Activated T-helper 2 cell treated with anti-CD3 and anti-CD28 coated beads, Interferon-gamma antibody, Interleukin-2, Interleukin-4, amounts not matched to agents 10 μg/mL and 5 μg/mL and 100 μg/mL, durations not matched to agents 14 hours and 24 hours and 36 hours (primary cell): ENCODE measurements around the gene CPT2. TPM values are rescaled to one million over a fixed set of nuclear protein-coding genes. Genes with fewer than 3 reads are reported as not detected.
"Not testable (repeated sequence)": the region's sequence is repeated elsewhere in the genome, so short reads cannot be mapped to it uniquely, and the experiment has no call there.

Experiments used
- DNase-seq: peaks from one replicate; pipeline ENCODE4 v3.0.0; 2021; ENCODE audit warnings: low spot score
- H3K27ac Mint-ChIP-seq: one replicate; pipeline ENCODE4 v1.8.0; 2021; ENCODE audit warnings: mixed read lengths
- H3K27me3 Mint-ChIP-seq: one replicate; pipeline ENCODE4 v1.8.0; 2021; ENCODE audit warnings: low read depth, mixed read lengths
- H3K36me3 Mint-ChIP-seq: one replicate; pipeline ENCODE4 v1.8.0; 2021; ENCODE audit warnings: low read depth, mixed read lengths
- H3K4me1 Mint-ChIP-seq: one replicate; pipeline ENCODE4 v1.8.0; 2021; ENCODE audit warnings: low read depth, mixed read lengths
- H3K4me3 Mint-ChIP-seq: one replicate; pipeline ENCODE4 v1.8.0; 2021; ENCODE audit warnings: low read depth, mild to moderate bottlenecking, moderate library complexity, mixed read lengths
- H3K9me3 Mint-ChIP-seq: one replicate; pipeline ENCODE4 v1.8.0; 2021; ENCODE audit warnings: mixed read lengths
- intact Hi-C: fragments of 100-400 bp; cut with micrococcal nuclease; formaldehyde crosslinking; loops from one replicate; pipeline ENCODE4 v1.15.1; 2023
- total RNA-seq: library from RNA; stranded (reverse); gene quantifications from 2 replicates; pipeline ENCODE4 v1.2.3, GENCODE V29; 2022

CPT2 gene
- total RNA-seq, 1 donor from 2014 or later = 25.3 TPM

- Mint-ChIP-seq H3K27me3 (peaks cover 10% of the 10 kb centered on the region), H3K9me3 (no peaks in the 10 kb centered on the region), H3K36me3 (no peaks in the 10 kb centered on the region), H3K4me3 (no peak overlapping the region), H3K27ac (no peak overlapping the region), H3K4me1 (no peaks in the 10 kb centered on the region)
- intact Hi-C loops = no loop called here
- DNase-seq = no peak
Measured at GRCh38 chr1:53187401-53187800, 9.2 kb upstream of the CPT2 start.

DNA sequence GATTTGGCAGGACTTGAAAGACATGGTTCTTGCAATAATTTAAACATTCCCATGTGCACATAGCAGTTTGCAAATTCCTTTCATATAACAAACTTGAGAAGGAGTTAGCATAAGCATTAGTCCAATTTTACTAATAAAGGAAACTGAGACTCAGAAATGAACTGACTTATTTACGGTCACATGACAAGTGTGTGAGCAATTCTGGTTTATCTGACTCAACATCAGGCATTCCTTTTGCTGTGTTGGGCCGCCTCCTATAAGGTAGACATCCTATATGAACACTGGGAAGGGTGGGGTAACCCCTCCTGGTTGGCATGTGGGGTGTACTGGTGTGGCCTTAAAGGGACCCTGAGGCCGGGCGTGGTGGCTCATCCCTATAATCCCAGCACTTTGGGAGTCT is 8.5 kb upstream of the CPT2 start:
- Mint-ChIP-seq H3K4me1 (no peaks in the 10 kb centered on the region), H3K36me3 (no peaks in the 10 kb centered on the region), H3K27ac (no peak overlapping the region), H3K27me3 (peaks cover 10% of the 10 kb centered on the region), H3K4me3 (no peak overlapping the region), H3K9me3 (no peaks in the 10 kb centered on the region)
- no peak for DNase-seq
- intact Hi-C loops = no loop called here

DNA sequence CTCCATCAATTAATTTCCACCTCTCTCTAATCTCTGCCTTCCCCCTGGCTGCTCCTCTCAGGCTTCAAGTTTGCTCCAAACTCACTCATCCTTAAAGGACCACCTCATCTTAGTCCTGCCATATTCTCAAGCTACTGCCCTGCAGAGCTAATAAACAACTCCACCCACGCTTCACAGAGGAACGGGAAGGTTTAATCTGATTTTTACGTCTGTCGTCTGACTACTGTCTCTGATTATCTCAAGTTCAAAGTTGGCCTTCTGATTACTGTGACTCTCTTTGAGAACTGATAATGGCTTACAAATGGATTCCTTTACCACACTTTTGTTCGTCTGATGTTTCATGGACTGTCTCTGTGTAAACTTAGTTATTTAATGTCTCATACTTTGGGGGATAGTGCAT is 7.6 kb upstream of the CPT2 start:
- DNase-seq = no peak
- Mint-ChIP-seq H3K9me3 (no peaks in the 10 kb centered on the region), H3K27ac (no peak overlapping the region), H3K4me1 (no peaks in the 10 kb centered on the region), H3K36me3 (no peaks in the 10 kb centered on the region), H3K4me3 (no peak overlapping the region), H3K27me3 (peaks cover 10% of the 10 kb centered on the region)
- intact Hi-C loops = no loop called here

- H3K4me1 Mint-ChIP-seq = no peaks in the 10 kb centered on the region
- no peak for DNase-seq
- no peaks in the 10 kb centered on the region for H3K36me3 Mint-ChIP-seq
- H3K27ac Mint-ChIP-seq = no peak overlapping the region
- intact Hi-C loops = loop anchor here (10.0 kb wide), 3 partner anchors 65 to 865 kb away; partner anchors contain the start of genes TCEANC2 and TMEM59
- H3K4me3 Mint-ChIP-seq = no peak overlapping the region
- H3K27me3 Mint-ChIP-seq = peaks cover 10% of the 10 kb centered on the region
- H3K9me3 Mint-ChIP-seq = no peaks in the 10 kb centered on the region
Measured at GRCh38 chr1:53190210-53190611, 6.4 kb upstream of the CPT2 start.

DNA sequence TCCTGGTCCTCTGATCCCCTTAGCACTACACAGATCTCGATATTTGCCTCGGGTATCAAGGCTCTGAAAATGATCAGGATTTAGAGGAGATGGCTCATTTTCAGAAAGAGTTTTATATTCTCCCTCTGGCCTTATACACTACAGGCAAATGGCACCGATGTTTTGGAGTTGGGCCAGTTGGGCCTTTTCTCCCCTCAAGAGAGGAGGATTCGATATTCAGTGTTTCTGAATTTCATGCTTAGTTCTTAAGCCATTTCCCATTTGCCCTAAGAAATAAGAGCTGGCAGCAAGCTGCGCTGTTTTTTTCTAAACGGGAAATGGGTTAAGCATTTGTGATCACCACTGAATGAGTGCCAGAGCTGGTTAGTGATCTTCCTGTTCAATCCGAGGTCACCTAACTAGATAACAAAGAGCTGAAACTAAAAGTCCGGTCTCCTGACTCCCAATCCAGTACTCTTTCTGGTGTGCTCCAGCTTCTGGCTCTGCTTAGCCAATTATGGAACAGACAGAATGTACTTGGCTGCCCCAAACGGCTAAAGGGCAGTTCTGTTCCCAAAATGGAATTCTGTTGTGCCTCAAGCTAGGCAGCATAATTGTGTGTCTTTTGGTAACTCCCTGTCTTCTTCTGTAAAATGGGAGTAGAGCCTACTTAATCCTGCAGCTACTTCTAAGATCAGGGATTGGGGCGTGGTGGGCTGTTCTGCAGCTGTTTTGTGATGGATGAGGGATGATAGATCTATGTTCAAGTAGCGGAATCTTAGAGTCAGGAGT is 1.2 kb upstream of the CPT2 start:
- no peaks in the 10 kb centered on the region for H3K27me3 Mint-ChIP-seq
- no peaks in the 10 kb centered on the region for H3K9me3 Mint-ChIP-seq
- H3K4me3 Mint-ChIP-seq = no peak overlapping the region
- intact Hi-C loops = loop anchor here (10.0 kb wide), 3 partner anchors 59 to 859 kb away; partner anchors contain the start of genes TCEANC2 and TMEM59
- peaks cover 22% of the 10 kb centered on the region for H3K4me1 Mint-ChIP-seq
- no peak overlapping the region for H3K27ac Mint-ChIP-seq
- H3K36me3 Mint-ChIP-seq = peaks cover 14% of the 10 kb centered on the region
- no peak for DNase-seq

GRCh38 chr1:53196017-53196484 is 573 bp upstream of the CPT2 start:
- peak overlapping the region; percentile 71 for H3K4me3 Mint-ChIP-seq
- H3K4me1 Mint-ChIP-seq = peaks cover 22% of the 10 kb centered on the region
- H3K27me3 Mint-ChIP-seq = no peaks in the 10 kb centered on the region
- H3K27ac Mint-ChIP-seq = peak overlapping the region; percentile 74
- no peak for DNase-seq
- intact Hi-C loops = loop anchor here (10.0 kb wide), 3 partner anchors 59 to 859 kb away; partner anchors contain the start of genes TCEANC2 and TMEM59
- peaks cover 19% of the 10 kb centered on the region for H3K36me3 Mint-ChIP-seq
- no peaks in the 10 kb centered on the region for H3K9me3 Mint-ChIP-seq

DNA sequence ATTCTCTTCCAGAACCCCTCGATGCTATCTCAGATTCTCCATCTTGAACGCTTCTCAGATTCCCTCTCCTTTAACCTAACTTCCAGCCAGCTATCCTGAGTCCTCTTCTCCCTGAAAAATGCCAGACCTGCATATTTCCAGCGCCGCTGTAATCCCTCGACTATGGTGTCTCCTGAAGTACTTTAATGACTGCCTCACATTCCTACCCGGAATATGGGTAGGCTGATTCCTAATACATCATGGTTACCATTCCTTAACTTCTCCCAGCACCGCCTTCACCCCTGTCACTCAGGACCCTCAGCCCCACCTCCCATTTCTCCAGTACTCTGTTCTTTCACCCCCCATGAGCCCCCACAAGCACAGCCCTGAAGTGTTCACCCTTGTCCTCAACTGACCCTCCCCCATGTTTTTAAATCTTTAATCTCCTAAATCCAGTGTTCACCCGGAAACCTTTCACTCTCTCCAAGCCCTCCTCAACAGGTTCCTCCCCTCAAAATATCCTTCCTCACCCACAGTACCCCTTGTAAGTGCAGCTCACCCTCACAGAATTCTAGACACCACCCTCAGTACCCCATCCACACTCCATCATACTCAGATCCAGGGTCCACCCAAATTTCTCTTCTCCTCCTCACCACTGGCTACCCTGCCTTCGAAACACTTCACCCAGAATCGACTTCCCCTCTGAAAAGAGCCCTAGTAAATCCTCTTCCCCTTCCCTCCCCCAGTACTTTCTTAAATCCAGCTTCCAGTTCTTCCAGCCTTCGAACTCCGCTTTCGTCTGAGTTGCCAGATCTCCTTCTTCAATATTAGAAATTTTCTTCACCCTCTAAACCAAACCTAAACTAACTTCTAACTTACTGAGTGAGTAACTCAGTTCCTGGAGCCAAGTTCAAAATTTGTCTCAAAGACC is 922 bp downstream of the CPT2 start:
- Mint-ChIP-seq H3K36me3 (peaks cover 31% of the 10 kb centered on the region), H3K27me3 (no peaks in the 10 kb centered on the region), H3K4me3 (peak overlapping the region; percentile 89), H3K4me1 (peaks cover 22% of the 10 kb centered on the region), H3K27ac (peak overlapping the region; percentile 90), H3K9me3 (no peaks in the 10 kb centered on the region)
- no peak for DNase-seq
- intact Hi-C loops = loop anchor here (10.0 kb wide), 3 partner anchors 57 to 857 kb away; partner anchors contain the start of genes TCEANC2 and TMEM59

GRCh38 chr1:53198241-53198651 is 1.6 kb downstream of the CPT2 start:
- Mint-ChIP-seq H3K9me3 (no peaks in the 10 kb centered on the region), H3K4me3 (peak overlapping the region; percentile 89), H3K4me1 (peaks cover 22% of the 10 kb centered on the region), H3K27me3 (no peaks in the 10 kb centered on the region), H3K27ac (peak overlapping the region; percentile 90), H3K36me3 (peaks cover 38% of the 10 kb centered on the region)
- DNase-seq = no peak
- intact Hi-C loops = loop anchor here (10.0 kb wide), 3 partner anchors 57 to 857 kb away; partner anchors contain the start of genes TCEANC2 and TMEM59

DNA sequence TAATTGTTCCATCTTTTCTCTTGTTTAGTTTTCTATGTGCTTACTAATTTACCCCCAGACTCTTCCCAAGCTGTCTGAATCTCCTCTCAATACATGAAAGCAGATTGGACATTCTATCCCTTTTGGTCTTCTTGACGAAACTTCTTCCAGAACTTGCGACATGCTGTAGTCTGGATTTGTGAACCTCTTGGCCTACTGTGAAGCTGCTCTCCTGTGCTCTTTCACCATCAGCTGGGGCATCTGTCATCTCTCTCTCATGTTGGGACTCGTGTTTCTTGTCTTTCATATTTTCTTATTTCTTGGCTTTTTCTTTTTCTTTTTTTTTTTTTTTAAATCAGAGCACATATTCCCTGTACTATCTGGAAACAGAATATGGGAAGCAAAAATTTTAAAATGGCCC is 6.8 kb downstream of the CPT2 start:
- Mint-ChIP-seq H3K4me1 (no peaks in the 10 kb centered on the region), H3K27me3 (no peaks in the 10 kb centered on the region), H3K36me3 (peaks cover 74% of the 10 kb centered on the region), H3K9me3 (peaks cover 33% of the 10 kb centered on the region), H3K27ac (no peak overlapping the region), H3K4me3 (no peak overlapping the region)
- no peak for DNase-seq
- intact Hi-C loops = no loop called here

GRCh38 chr1:53205496-53205895 is 8.9 kb downstream of the CPT2 start:
- H3K27me3 Mint-ChIP-seq, H3K4me3 Mint-ChIP-seq, H3K4me1 Mint-ChIP-seq, DNase-seq, H3K27ac Mint-ChIP-seq, intact Hi-C loops: not testable (repeated sequence)
- Mint-ChIP-seq H3K9me3 (peaks cover 33% of the 10 kb centered on the region), H3K36me3 (peaks cover 92% of the 10 kb centered on the region)

DNA sequence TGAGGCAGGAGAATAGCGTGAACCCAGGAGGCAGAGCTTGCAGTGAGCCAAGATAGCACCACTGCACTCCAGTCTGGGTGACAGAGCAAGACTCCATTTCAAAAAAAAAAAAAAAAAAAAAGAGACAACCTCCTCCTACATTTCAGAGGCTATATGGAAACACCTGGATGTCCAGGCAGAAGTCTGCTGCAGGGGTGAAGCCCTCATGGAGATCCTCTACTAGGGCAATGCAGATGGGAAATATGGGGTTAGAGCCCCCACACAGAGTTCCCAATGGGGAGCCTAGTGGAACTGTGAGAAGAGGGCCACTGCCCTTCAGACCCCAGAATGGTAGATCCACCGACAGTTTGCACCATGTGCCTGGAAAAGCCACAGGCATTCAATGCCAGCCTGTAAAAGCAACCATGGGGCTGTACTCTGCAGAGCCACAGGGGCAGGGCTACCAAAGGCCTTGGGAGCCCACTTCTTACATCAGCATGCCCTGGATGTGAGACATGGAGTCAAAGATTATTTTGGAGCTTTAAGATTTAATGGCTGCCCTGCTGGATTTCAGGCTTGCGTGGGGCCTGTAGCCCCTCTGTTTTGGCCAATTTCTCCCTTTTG is 9.6 kb downstream of the CPT2 start:
- H3K27me3 Mint-ChIP-seq, H3K27ac Mint-ChIP-seq, DNase-seq, H3K4me3 Mint-ChIP-seq, intact Hi-C loops, H3K4me1 Mint-ChIP-seq: not testable (repeated sequence)
- Mint-ChIP-seq H3K36me3 (peaks cover 93% of the 10 kb centered on the region), H3K9me3 (peaks cover 33% of the 10 kb centered on the region)

GRCh38 chr1:53206735-53207379 is 10.2 kb downstream of the CPT2 start:
- intact Hi-C loops = no loop called here
- Mint-ChIP-seq H3K36me3 (peaks cover 90% of the 10 kb centered on the region), H3K9me3 (peaks cover 33% of the 10 kb centered on the region), H3K4me3 (no peak overlapping the region), H3K27me3 (no peaks in the 10 kb centered on the region), H3K27ac (no peak overlapping the region), H3K4me1 (no peaks in the 10 kb centered on the region)
- DNase-seq = no peak
